Thyroid gland (tissue), 4 donors: ENCODE data around the gene NLE1.

Source experiments
- POLR2A ChIP-seq, 2 donors: fragments of 450-650 bp; IDR thresholded peaks; one replicate each; pipeline ENCODE4 v1.6.1; 2017; ENCODE audit warnings: antibody characterized with exemption in 2 of 2, mild to moderate bottlenecking in 2 of 2, moderate library complexity in 1 of 2
- TF ChIP-seq, protein P1 (sequence below), 6 experiments: fragments of 200-600 bp in 3 of 6; fragments of 450-650 bp in 3 of 6; sonication (generic) in 3 of 6; IDR thresholded peaks; one replicate each; pipeline ENCODE4 v1.5.1; 2016 to 2019; ENCODE audit warnings: antibody characterized with exemption in 6 of 6, mild to moderate bottlenecking in 2 of 6, inconsistent platforms in 1 of 6, moderate library complexity in 1 of 6

DNA sequence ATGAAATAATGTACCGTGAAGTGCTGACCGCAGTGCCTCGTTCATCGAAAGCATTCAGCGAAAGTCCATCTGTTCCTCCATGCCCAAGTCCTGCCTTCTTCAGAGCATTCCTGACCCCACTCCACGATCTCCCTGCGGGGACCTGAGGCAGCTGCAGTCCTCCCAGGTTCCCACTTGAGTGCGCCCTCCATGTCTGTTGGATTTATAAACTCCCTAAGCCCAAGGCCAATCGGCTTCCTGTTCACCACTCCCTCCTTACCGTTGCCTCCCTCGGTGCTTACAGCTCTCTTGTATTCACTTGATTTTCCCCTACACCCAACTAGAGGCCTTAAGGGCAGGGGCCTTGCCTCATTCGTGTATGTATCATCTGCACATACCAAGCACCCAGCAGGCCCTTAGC, 25.3 kb downstream of the NLE1 start:
- TF ChIP-seq, protein P1, sequence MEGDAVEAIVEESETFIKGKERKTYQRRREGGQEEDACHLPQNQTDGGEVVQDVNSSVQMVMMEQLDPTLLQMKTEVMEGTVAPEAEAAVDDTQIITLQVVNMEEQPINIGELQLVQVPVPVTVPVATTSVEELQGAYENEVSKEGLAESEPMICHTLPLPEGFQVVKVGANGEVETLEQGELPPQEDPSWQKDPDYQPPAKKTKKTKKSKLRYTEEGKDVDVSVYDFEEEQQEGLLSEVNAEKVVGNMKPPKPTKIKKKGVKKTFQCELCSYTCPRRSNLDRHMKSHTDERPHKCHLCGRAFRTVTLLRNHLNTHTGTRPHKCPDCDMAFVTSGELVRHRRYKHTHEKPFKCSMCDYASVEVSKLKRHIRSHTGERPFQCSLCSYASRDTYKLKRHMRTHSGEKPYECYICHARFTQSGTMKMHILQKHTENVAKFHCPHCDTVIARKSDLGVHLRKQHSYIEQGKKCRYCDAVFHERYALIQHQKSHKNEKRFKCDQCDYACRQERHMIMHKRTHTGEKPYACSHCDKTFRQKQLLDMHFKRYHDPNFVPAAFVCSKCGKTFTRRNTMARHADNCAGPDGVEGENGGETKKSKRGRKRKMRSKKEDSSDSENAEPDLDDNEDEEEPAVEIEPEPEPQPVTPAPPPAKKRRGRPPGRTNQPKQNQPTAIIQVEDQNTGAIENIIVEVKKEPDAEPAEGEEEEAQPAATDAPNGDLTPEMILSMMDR (IDR thresholded peaks at IDR 0.05): no peak
- no peak for TF ChIP-seq POLR2A (IDR thresholded peaks at IDR 0.05)
